Smooth muscle cell (in vitro differentiated cells): ENCODE measurements around the gene RAI1. TPM values are rescaled to one million over a fixed set of nuclear protein-coding genes. Genes with fewer than 3 reads are reported as not detected.

ENCODE experiments used
- DNase-seq: peaks from one replicate; lab custom pipeline; 2025; ENCODE audit not compliant: unreplicated experiment; lab: John Stamatoyannopoulos, UW
- H2AFZ ChIP-seq: fragments of 200-600 bp; sonication (generic); 2 replicates; pipeline ENCODE4 v1.6.0; 2016; ENCODE audit warnings: antibody characterized with exemption, low read depth, mild to moderate bottlenecking
- H3F3A ChIP-seq: fragments of 200-600 bp; sonication (generic); 2 replicates; pipeline ENCODE4 v1.6.0; 2017; ENCODE audit warnings: antibody characterized with exemption, low read depth
- H3K27ac ChIP-seq: fragments of 200-600 bp; sonication (generic); 2 replicates; pipeline ENCODE4 v1.5.1; 2016; ENCODE audit warnings: low read depth, mild to moderate bottlenecking
- H3K27me3 ChIP-seq: fragments of 200-600 bp; sonication (generic); 2 replicates; pipeline ENCODE4 v1.6.1; 2016; ENCODE audit warnings: low read depth, mild to moderate bottlenecking
- H3K36me3 ChIP-seq: fragments of 200-600 bp; sonication (generic); 2 replicates; pipeline ENCODE4 v1.5.1; 2016; ENCODE audit warnings: low read depth
- H3K4me1 ChIP-seq: fragments of 200-600 bp; sonication (generic); 2 replicates; pipeline ENCODE4 v1.5.1; 2016; ENCODE audit warnings: low read depth
- H3K4me2 ChIP-seq: fragments of 200-600 bp; sonication (generic); 2 replicates; pipeline ENCODE4 v1.6.0; 2016; ENCODE audit warnings: mild to moderate bottlenecking
- H3K4me3 ChIP-seq: fragments of 200-600 bp; sonication (generic); 2 replicates; pipeline ENCODE4 v1.5.1; 2016; ENCODE audit warnings: mild to moderate bottlenecking
- H3K79me2 ChIP-seq: fragments of 200-600 bp; sonication (generic); 2 replicates; pipeline ENCODE4 v1.6.0; 2016; ENCODE audit warnings: low read depth, mild to moderate bottlenecking
- H3K9ac ChIP-seq: fragments of 200-600 bp; sonication (generic); 2 replicates; pipeline ENCODE4 v1.6.0; 2016; ENCODE audit warnings: low read depth
- H3K9me3 ChIP-seq: fragments of 200-600 bp; sonication (generic); replicated peaks from 2 replicates; pipeline ENCODE4 v1.5.1; 2016; ENCODE audit warnings: low read depth
- H4K20me1 ChIP-seq: fragments of 200-600 bp; sonication (generic); 2 replicates; pipeline ENCODE4 v1.6.0; 2016; ENCODE audit warnings: low read depth
- CTCF ChIP-seq: fragments of 200-600 bp; sonication (generic); IDR thresholded peaks from 2 replicates; pipeline ENCODE4 v1.5.1; 2017; ENCODE audit warnings: borderline replicate concordance, mild to moderate bottlenecking, antibody characterized with exemption; ENCODE audit not compliant: insufficient read depth, poor library complexity, severe bottlenecking
- WGBS: methylation state at CpG from one replicate; pipeline ENCODE4 v1.1.7; 2016; ENCODE audit warnings: low lambda C conversion rate; 5-methylcytosine and 5-hydroxymethylcytosine counted together
- polyA plus RNA-seq: library from polyadenylated mRNA; unstranded; fragments of >200 nt; fragmentation: Nextera tagmentation; extraction: Ambion mirVana; gene quantifications from 2 replicates; pipeline ENCODE4 v1.2.1, GENCODE V29; 2016
- total RNA-seq: library from RNA; depleted of rRNA; stranded (reverse); fragments of >200 nt; gene quantifications from 2 replicates; pipeline ENCODE4 v1.2.3, GENCODE V29; 2014

The RAI1 gene
- total and polyA plus RNA-seq, 2 experiments from 2014 or later = 11.1 to 17.6 TPM

DNA sequence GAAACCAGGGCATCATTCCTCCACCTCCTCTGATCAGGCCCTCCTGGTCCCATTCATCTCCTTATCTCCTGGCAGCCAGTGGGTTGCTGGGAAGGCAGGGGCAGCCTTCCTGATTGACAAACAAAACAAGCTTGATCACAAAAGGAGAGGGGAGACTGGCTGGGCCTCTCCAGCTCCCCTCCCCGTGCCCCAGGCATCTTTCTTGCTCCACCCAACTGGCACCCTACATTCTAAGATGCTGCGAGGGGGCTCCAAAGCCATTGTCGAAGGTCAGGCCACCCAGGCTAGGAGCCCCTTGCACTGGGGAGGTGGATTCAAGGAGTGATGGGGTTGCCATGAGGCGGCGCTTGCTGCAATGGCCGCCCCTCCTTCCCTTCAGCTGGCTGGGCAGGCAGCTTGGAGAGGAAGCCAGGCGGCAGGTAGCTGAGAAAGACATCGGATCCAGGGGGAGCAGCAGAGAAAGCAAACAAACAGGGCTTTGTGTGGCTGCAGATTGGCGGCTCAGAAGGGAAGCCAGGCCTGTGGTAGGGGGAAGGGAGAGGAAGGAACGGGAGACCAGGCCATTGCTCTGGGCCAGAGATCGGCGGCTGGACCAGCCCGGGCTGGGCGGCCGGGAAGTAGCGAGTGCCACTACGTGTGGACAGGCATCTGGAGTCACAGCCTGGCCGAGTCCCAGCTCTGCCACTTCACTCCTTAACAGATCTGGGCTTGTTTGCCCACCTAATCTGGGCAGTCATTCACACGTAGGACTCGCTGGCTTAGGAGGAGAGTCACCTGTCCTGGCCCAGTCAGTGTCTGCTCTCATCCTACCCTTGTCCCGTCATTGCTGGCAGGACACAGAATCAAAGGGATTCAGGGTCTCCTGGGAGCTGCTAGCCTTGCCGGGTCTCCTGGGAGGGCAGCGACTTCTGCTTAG lies 12.3 kb downstream of the RAI1 start:
- Histone ChIP-seq H4K20me1 (peaks cover 94% of the 10 kb centered on the region), H3K27ac (peak overlapping the region; percentile 96), H3K27me3 (no peaks in the 10 kb centered on the region), H3K9ac (peak overlapping the region; percentile 85), H3K4me3 (peak overlapping the region; percentile 72), H3K79me2 (peaks cover 89% of the 10 kb centered on the region), H2AFZ (no peak overlapping the region), H3K9me3 (no peaks in the 10 kb centered on the region), H3F3A (peaks cover 26% of the 10 kb centered on the region), H3K4me1 (peaks cover 41% of the 10 kb centered on the region), H3K36me3 (no peaks in the 10 kb centered on the region), H3K4me2 (peak overlapping the region; percentile 97)
- peak; percentile 53 for DNase-seq
- WGBS = 29% methylated on average over 22 of the region's 23 CpGs
- no peak for TF ChIP-seq CTCF

DNA sequence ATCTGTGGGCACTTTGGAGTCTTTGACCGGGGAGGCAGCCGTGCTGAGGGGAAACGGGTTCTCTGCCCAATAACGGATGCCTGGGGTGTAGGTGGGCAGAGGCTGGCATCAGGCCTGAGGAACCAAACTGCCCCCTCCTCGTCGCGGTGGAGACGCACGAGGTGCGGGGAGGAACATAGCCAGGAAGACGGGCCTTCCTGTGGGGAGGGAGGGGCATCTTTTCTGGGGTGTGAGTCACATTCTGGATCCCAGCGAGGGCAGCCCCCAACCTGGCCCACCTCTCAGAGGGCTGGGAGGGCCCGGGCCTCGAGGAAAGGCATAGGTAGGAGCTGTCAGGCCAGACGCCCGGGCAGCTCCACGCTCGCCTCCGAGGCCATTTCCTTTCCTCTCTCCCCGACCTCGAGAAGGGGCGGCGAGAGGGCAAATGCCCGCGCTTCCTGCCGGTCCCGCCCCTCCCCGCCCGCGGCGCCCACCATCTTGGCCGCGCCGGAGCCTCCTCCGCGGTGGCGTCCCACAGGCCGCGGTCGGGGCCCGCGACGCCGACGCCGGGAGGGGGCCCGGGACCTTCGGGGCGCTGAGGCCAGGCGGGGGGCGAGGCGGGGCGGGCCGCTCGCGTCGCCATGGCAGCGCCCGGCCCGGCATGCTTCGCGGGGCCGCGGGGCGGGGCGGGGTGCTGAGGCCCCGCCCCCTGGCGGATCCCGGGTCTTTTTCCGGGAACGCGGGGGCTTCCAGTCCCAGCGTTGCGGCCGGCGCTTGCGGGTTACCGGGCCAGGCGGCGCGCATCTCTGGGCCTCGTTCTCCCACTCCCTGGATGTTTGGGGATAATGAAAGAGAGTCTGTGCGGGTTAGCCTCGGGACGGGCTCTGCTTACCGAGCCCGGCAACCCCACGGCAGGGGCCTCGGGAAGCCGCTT lies 13.2 kb downstream of the RAI1 start:
- H3F3A ChIP-seq = peaks cover 26% of the 10 kb centered on the region
- peak; percentile 64 for DNase-seq
- H4K20me1 ChIP-seq = peaks cover 94% of the 10 kb centered on the region
- H3K27me3 ChIP-seq = no peaks in the 10 kb centered on the region
- H2AFZ ChIP-seq = no peak overlapping the region
- peak overlapping the region; percentile 72 for H3K4me3 ChIP-seq
- H3K36me3 ChIP-seq = no peaks in the 10 kb centered on the region
- WGBS = 5% methylated on average over 42 of the region's 90 CpGs
- peak overlapping the region; percentile 97 for H3K4me2 ChIP-seq
- no peaks in the 10 kb centered on the region for H3K9me3 ChIP-seq
- H3K4me1 ChIP-seq = peaks cover 50% of the 10 kb centered on the region
- TF ChIP-seq CTCF = no peak
- peaks cover 89% of the 10 kb centered on the region for H3K79me2 ChIP-seq
- H3K9ac ChIP-seq = peak overlapping the region; percentile 91
- H3K27ac ChIP-seq = peak overlapping the region; percentile 96

GRCh38 chr17:17696085-17696484 lies 14.8 kb downstream of the RAI1 start:
- H3K4me1 ChIP-seq = peaks cover 61% of the 10 kb centered on the region
- no peak for TF ChIP-seq CTCF
- H2AFZ ChIP-seq = no peak overlapping the region
- H3K79me2 ChIP-seq = peaks cover 89% of the 10 kb centered on the region
- no peak overlapping the region for H3K4me3 ChIP-seq
- peaks cover 29% of the 10 kb centered on the region for H3F3A ChIP-seq
- no peaks in the 10 kb centered on the region for H3K36me3 ChIP-seq
- H4K20me1 ChIP-seq = peaks cover 94% of the 10 kb centered on the region
- 80% methylated on average over 4 of the region's 4 CpGs for WGBS
- H3K27me3 ChIP-seq = no peaks in the 10 kb centered on the region
- no peak for DNase-seq
- no peak overlapping the region for H3K4me2 ChIP-seq
- H3K9me3 ChIP-seq = no peaks in the 10 kb centered on the region
- peak overlapping the region; percentile 96 for H3K27ac ChIP-seq
- H3K9ac ChIP-seq = no peak overlapping the region
